HEK293 (cell line): ENCODE results near the gene MACO1.

Experiments
- CTCF ChIP-seq: fragments of 450-650 bp; formaldehyde crosslinking; IDR thresholded peaks from 2 replicates; pipeline ENCODE4 v1.5.1; 2016; ENCODE audit warnings: missing biosample characterization, missing genetic modification characterization
- PRDM10 ChIP-seq: fragments of 450-650 bp; formaldehyde crosslinking; IDR thresholded peaks from 2 replicates; pipeline ENCODE4 v1.5.1; 2016; ENCODE audit warnings: missing biosample characterization, missing genetic modification characterization
- ZNF549 ChIP-seq: fragments of 450-650 bp; IDR thresholded peaks from 2 replicates; pipeline ENCODE4 v1.5.1; 2018; ENCODE audit warnings: missing biosample characterization, missing genetic modification characterization, mild to moderate bottlenecking, inconsistent platforms, moderate library complexity
- ZNF639 ChIP-seq: fragments of 450-650 bp; formaldehyde crosslinking; IDR thresholded peaks from 2 replicates; pipeline ENCODE4 v1.5.1; 2016; ENCODE audit warnings: missing biosample characterization, missing genetic modification characterization
- ZNF677 ChIP-seq: fragments of 450-650 bp; IDR thresholded peaks from 2 replicates; pipeline ENCODE4 v1.5.0; 2018; ENCODE audit warnings: missing biosample characterization, mild to moderate bottlenecking, missing genetic modification characterization, moderate library complexity
- ZNF837 ChIP-seq: fragments of 450-650 bp; formaldehyde crosslinking; IDR thresholded peaks from 2 replicates; pipeline ENCODE4 v1.5.1; 2016; ENCODE audit warnings: missing biosample characterization, missing genetic modification characterization

GRCh38 chr1:25543005-25543424 is 112.3 kb downstream of the MACO1 start:
- TF ChIP-seq PRDM10 (no peak), ZNF639 (tag by site-specific recombination) (no peak), ZNF549 (tag by site-specific recombination) (no peak), CTCF (tag by site-specific recombination) (no peak), ZNF837 (tag by site-specific recombination) (no peak), ZNF677 (tag by site-specific recombination) (no peak)
